GM12874 (cell line): ENCODE results near the gene ARHGAP33.

ENCODE experiments used
- TF ChIP-seq, protein P1 (sequence below): IDR thresholded peaks from 2 replicates; pipeline ENCODE4 v1.5.1; 2011; ENCODE audit warnings: low read depth, mild to moderate bottlenecking, control low read depth, low read length, moderate library complexity; ENCODE audit not compliant: insufficient read depth

ARHGAP33 gene

GRCh38 chr19:35750167-35750566, 25.2 kb upstream of the ARHGAP33 start:
- TF ChIP-seq, protein P1, sequence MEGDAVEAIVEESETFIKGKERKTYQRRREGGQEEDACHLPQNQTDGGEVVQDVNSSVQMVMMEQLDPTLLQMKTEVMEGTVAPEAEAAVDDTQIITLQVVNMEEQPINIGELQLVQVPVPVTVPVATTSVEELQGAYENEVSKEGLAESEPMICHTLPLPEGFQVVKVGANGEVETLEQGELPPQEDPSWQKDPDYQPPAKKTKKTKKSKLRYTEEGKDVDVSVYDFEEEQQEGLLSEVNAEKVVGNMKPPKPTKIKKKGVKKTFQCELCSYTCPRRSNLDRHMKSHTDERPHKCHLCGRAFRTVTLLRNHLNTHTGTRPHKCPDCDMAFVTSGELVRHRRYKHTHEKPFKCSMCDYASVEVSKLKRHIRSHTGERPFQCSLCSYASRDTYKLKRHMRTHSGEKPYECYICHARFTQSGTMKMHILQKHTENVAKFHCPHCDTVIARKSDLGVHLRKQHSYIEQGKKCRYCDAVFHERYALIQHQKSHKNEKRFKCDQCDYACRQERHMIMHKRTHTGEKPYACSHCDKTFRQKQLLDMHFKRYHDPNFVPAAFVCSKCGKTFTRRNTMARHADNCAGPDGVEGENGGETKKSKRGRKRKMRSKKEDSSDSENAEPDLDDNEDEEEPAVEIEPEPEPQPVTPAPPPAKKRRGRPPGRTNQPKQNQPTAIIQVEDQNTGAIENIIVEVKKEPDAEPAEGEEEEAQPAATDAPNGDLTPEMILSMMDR, result no peak

DNA sequence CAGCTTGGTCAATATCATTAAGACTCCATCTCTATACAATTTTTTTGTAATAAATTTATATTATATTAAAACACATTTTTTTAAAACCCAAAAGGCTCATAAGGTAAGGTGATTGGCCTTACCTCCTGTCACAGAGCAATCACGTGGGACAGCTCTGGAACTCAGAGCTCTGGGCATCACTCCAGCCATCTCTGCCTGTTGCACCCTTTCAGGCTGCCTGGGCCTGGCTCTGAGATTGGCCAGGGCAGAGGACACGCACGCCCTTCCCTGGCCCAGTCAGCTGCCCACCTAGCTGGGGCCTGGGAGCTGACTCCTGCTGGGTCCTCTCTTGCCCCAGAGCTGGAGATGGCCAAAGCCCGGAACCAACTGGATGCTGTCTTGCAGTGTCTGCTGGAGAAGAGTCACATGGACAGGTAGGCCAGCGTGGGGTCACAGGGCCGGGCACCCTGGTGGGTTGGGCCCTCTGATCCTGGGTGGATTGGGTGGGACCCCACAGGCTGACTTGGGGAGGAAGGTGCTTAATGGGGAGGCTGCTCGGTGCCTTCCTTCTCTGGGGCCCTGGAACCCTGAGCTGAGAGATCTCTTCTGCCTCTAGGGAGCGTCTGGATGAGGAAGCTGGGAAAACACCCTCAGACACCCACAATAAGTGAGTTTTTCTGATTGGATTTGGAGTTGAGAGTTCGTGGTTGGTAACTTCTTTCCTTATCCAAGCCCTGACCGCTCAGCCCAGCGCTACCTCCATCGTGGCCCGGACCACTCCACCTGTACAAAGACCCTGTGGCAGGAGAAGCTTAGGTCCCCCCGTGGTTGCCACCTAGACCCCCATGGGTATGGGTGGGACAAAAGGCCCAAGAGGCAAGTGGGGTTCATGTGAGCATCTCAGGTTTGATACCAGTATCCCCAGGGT, 23.3 kb upstream of the ARHGAP33 start:
- TF ChIP-seq, protein P1, result no peak

DNA sequence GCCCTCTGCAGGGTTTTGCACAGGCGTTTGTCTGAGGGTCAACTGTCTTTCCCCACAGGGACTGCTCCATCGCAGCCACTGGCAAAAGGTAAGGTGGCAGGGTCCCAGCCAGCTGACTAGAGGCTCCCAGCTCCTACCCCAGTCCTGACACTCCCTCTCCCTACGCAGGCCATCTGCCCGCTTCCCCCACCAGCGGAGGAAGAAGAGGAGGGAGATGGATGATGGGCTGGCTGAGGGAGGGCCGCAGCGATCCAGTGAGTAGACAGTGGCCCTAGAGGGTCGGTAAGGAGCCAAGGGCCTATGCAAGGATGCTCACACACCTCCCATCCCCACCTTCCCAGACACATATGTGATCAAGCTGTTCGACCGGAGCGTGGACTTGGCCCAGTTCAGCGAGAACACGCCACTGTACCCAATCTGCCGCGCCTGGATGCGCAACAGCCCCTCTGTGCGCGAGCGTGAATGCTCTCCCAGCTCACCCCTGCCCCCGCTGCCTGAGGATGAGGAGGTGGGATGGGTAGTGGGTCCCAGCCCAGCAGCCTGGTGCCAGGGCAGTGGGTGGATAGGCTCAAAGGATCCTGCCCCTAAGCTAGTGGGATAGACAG, 22.5 kb upstream of the ARHGAP33 start:
- TF ChIP-seq, protein P1, result no peak

DNA sequence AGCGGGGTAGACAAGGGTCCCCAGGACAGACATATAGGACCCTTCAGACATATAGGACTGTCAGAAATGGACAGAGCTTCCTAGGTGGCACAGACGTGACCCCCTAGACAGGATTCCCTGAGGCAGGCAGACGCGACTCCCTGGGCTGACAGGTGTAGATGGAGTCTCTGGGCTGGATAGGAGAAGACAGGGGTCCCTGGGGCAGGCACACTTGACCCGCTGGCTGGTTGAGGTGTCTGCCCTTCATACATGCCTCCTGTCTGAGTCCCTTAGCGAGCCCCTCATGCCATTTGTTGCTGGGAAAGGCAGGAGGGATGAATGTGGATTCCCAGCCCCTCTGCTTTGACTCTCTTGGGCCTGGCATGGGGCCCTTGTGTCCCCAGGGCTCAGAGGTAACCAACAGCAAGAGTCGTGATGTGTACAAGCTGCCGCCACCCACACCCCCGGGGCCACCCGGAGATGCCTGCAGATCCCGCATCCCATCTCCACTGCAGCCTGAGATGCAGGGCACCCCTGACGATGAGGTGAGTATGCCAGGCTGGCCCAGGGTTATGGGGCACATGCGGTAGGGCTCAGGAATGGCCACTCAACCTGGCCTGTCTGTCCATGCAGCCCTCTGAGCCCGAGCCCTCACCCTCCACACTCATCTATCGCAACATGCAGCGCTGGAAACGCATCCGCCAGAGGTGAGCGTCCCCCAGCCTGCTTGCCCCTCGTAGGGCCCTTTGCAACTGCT, 21.6 kb upstream of the ARHGAP33 start:
- TF ChIP-seq, protein P1, result no peak

GRCh38 chr19:35754370-35755130, 20.8 kb upstream of the ARHGAP33 start:
- TF ChIP-seq, protein P1, result no peak

DNA sequence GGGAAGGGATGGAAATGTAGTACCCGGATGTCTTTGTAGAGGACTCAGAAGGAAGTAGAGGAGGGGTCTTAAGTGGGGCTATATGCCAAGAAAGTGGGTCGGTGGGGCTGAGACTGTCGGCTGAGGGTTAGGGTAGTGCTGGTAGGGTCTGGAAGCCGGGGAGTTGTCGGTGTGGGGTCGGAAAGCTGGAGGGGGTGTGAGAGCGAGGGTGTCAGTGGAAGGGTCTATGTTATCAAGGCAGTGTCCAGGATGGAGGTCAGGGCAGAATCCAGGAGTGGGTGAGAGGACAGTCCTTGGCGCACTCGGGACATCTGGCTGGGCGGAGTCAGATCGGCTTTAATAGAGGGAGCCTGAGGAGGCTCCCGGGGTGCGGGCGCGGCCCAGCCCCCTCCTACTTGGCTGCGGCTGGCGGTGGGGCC, 20.2 kb upstream of the ARHGAP33 start:
- TF ChIP-seq, protein P1, result no peak
